DMS114 treated with DMSO at 0.1 percent for 48 hours (cell line): ENCODE measurements around the gene SLC23A2.
"Not testable (repeated sequence)": the region's sequence is repeated elsewhere in the genome, so short reads cannot be mapped to it uniquely, and the experiment has no call there.

Experiments
- DNase-seq: peaks from one replicate; lab custom pipeline; 2025; ENCODE audit not compliant: unreplicated experiment; lab: John Stamatoyannopoulos, UW

SLC23A2 gene

GRCh38 chr20:5008759-5009158, 7.4 kb upstream of the SLC23A2 start:
- DNase-seq = no peak

- DNase-seq = no peak
Measured at GRCh38 chr20:5005326-5005725, 4.0 kb upstream of the SLC23A2 start.

- not testable (repeated sequence) for DNase-seq
Measured at GRCh38 chr20:5004825-5005224, 3.5 kb upstream of the SLC23A2 start.

- no peak for DNase-seq
Measured at GRCh38 chr20:5003626-5004025, 2.3 kb upstream of the SLC23A2 start.

GRCh38 chr20:5002077-5002413, 735 bp upstream of the SLC23A2 start:
- no peak for DNase-seq

- no peak for DNase-seq
Measured at GRCh38 chr20:5000263-5001173, 792 bp downstream of the SLC23A2 start.

- no peak for DNase-seq
Measured at GRCh38 chr20:4999788-5000187, 1.5 kb downstream of the SLC23A2 start.

GRCh38 chr20:4998160-4998651, 3.1 kb downstream of the SLC23A2 start:
- no peak for DNase-seq

- DNase-seq = no peak
Measured at GRCh38 chr20:4997222-4997621, 4.1 kb downstream of the SLC23A2 start.

GRCh38 chr20:4989570-4989969, 11.7 kb downstream of the SLC23A2 start:
- no peak for DNase-seq

- DNase-seq = no peak
Measured at GRCh38 chr20:4987130-4987529, 14.2 kb downstream of the SLC23A2 start.

- no peak for DNase-seq
Measured at GRCh38 chr20:4985658-4986057, 15.7 kb downstream of the SLC23A2 start.

GRCh38 chr20:4982281-4982680, 19.0 kb downstream of the SLC23A2 start:
- no peak for DNase-seq

- DNase-seq = no peak
Measured at GRCh38 chr20:4979841-4980410, 21.4 kb downstream of the SLC23A2 start.

- no peak for DNase-seq
Measured at GRCh38 chr20:4978050-4978918, 23.0 kb downstream of the SLC23A2 start.

- DNase-seq = not testable (repeated sequence)
Measured at GRCh38 chr20:4976014-4976413, 25.3 kb downstream of the SLC23A2 start.

GRCh38 chr20:4973330-4974097, 27.8 kb downstream of the SLC23A2 start:
- no peak for DNase-seq

GRCh38 chr20:4972506-4973251, 28.6 kb downstream of the SLC23A2 start:
- DNase-seq = no peak

GRCh38 chr20:4971064-4971463, 30.2 kb downstream of the SLC23A2 start:
- DNase-seq = no peak
